ELR (cell line): ENCODE data around the gene FN1.
"Not testable (repeated sequence)": the region's sequence is repeated elsewhere in the genome, so short reads cannot be mapped to it uniquely, and the experiment has no call there.

Source experiments
- DNase-seq: peaks from one replicate; pipeline ENCODE4 v3.0.0-alpha.2; 2015; ENCODE audit warnings: low read depth

The FN1 gene

GRCh38 chr2:215365184-215365658 lies 70.6 kb downstream of the FN1 start:
- DNase-seq, result no peak

GRCh38 chr2:215364157-215365155 lies 71.4 kb downstream of the FN1 start:
- DNase-seq, result no peak

- DNase-seq, result peak; percentile 12
Observed at GRCh38 chr2:215363461-215364156, 72.3 kb downstream of the FN1 start.

- no peak for DNase-seq
Observed at GRCh38 chr2:215363039-215363438, 72.8 kb downstream of the FN1 start.

GRCh38 chr2:215362562-215362904 lies 73.3 kb downstream of the FN1 start:
- DNase-seq, result no peak

GRCh38 chr2:215361876-215362561 lies 73.8 kb downstream of the FN1 start:
- no peak for DNase-seq

- no peak for DNase-seq
Observed at GRCh38 chr2:215361211-215361875, 74.5 kb downstream of the FN1 start.

- DNase-seq, result no peak
Observed at GRCh38 chr2:215360596-215360995, 75.3 kb downstream of the FN1 start.

GRCh38 chr2:215360059-215360458 lies 75.8 kb downstream of the FN1 start:
- DNase-seq, result not testable (repeated sequence)

- DNase-seq, result no peak
Observed at GRCh38 chr2:215359576-215359922, 76.3 kb downstream of the FN1 start.

- DNase-seq, result no peak
Observed at GRCh38 chr2:215358891-215359575, 76.8 kb downstream of the FN1 start.

- DNase-seq, result no peak
Observed at GRCh38 chr2:215358312-215358845, 77.5 kb downstream of the FN1 start.

- DNase-seq, result no peak
Observed at GRCh38 chr2:215357660-215358059, 78.2 kb downstream of the FN1 start.

GRCh38 chr2:215356948-215357461 lies 78.9 kb downstream of the FN1 start:
- no peak for DNase-seq

GRCh38 chr2:215356334-215356947 lies 79.4 kb downstream of the FN1 start:
- DNase-seq, result no peak

- no peak for DNase-seq
Observed at GRCh38 chr2:215355801-215356200, 80.1 kb downstream of the FN1 start.

- DNase-seq, result no peak
Observed at GRCh38 chr2:215354771-215355695, 80.8 kb downstream of the FN1 start.

- DNase-seq, result no peak
Observed at GRCh38 chr2:215352602-215353001, 83.3 kb downstream of the FN1 start.

GRCh38 chr2:215347878-215348277 lies 88.0 kb downstream of the FN1 start:
- DNase-seq, result no peak
